ENCODE data around the gene GNAI3. TPM values are rescaled to one million over a fixed set of nuclear protein-coding genes. Genes with fewer than 3 reads are reported as not detected.

Gene GNAI3
- total RNA-seq, 2 experiments from 2014 or later: 5.1 to 5.4 TPM

DNA sequence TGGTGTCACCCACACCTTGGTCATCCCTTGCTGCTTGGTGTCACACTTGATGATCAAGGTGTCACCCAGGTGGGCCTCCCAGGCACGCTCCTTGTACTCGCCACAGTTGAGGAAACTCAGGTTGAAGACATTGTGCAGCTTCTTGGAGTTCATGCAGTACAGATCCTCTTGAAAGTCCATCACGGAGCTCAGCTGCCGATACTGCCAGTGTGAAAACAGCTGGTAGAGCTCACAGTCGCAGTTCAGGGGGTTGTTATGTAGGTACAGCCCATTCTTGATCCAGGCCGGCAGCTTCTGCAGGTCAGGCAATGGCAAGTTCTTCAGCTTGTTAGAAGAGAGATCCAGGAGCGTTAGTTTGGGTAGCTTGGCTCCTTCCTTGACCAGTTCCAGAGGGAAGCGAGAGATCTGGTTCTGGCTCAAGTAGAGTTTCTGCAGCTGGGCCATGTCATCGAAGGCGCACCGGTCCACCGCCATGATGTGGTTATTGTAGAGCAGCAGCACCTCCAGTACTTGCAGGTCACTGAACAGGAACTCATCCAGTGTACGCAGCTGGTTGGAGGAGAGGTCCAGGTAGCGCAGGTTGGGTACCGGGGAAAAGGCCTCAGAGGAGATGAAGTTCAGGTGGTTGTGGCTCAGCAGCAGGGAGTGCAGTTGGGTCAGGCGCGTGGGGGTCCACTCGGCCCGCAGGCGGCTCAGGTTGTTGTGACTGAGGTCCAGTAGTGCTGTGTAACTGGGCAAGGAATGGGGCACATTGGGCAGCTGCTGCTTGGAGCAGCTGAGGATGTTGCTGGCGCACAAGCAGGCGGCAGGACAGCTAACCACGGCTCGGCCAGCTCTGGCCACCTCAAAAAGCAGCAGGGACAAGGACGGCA lies 40.2 kb upstream of the GNAI3 start:
- H3K9me3 ChIP-seq (ENCODE audit: control insufficient read depth in 1 of 2, insufficient read depth in 1 of 2, low read length in 2 of 2): peaks cover 0 to 16% of the 10 kb centered on the region in 2 experiments
- no peaks in the 10 kb centered on the region for H3K9me3 Mint-ChIP-seq
- intact Hi-C loops (cut with DNase I, micrococcal nuclease): no loop called here
- peaks cover 62% of the 10 kb centered on the region for H3K36me3 Mint-ChIP-seq (ENCODE audit: low read depth)
- DNase-seq (no peak), ATAC-seq (ENCODE audit: poor library complexity) (no peak)
- H3K27ac ChIP-seq (ENCODE audit: low read depth in 1 of 2, low read length in 2 of 2): peak overlapping the region; percentile 22 to 54
- peak overlapping the region; percentile 77 for H3K4me3 ChIP-seq (ENCODE audit: low read length)
- TF ChIP-seq, protein P1, sequence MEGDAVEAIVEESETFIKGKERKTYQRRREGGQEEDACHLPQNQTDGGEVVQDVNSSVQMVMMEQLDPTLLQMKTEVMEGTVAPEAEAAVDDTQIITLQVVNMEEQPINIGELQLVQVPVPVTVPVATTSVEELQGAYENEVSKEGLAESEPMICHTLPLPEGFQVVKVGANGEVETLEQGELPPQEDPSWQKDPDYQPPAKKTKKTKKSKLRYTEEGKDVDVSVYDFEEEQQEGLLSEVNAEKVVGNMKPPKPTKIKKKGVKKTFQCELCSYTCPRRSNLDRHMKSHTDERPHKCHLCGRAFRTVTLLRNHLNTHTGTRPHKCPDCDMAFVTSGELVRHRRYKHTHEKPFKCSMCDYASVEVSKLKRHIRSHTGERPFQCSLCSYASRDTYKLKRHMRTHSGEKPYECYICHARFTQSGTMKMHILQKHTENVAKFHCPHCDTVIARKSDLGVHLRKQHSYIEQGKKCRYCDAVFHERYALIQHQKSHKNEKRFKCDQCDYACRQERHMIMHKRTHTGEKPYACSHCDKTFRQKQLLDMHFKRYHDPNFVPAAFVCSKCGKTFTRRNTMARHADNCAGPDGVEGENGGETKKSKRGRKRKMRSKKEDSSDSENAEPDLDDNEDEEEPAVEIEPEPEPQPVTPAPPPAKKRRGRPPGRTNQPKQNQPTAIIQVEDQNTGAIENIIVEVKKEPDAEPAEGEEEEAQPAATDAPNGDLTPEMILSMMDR (IDR thresholded peaks at IDR 0.05): no peak
- H3K4me3 Mint-ChIP-seq: peak overlapping the region; percentile 91
- ChIA-PET CTCF (interaction anchor here (1.2 to 24.2 kb wide), 3 partner anchors 9 to 23 kb away, joined by 3 to 474 read pairs (median 20); partner anchors contain the start of gene CYB561D1), POLR2A (interaction anchor here (1.3 to 22.6 kb wide), 4 partner anchors 10 to 41 kb away, joined by 4 to 318 read pairs (median 30); partner anchors contain the start of genes ATXN7L2 and GNAI3)
- H3K4me1 ChIP-seq (ENCODE audit: insufficient read depth, low read length): peaks cover 68% of the 10 kb centered on the region
- H3K27ac Mint-ChIP-seq: peak overlapping the region; percentile 94
- H3K36me3 ChIP-seq (ENCODE audit: insufficient read depth, low read length): peaks cover 9% of the 10 kb centered on the region
- peaks cover 77% of the 10 kb centered on the region for H3K4me1 Mint-ChIP-seq (ENCODE audit: low read depth)
- H3K27me3 ChIP-seq (ENCODE audit: control insufficient read depth in 1 of 2, insufficient read depth in 2 of 2, low read length in 2 of 2): no peaks in the 10 kb centered on the region
- no peaks in the 10 kb centered on the region for H3K27me3 Mint-ChIP-seq

DNA sequence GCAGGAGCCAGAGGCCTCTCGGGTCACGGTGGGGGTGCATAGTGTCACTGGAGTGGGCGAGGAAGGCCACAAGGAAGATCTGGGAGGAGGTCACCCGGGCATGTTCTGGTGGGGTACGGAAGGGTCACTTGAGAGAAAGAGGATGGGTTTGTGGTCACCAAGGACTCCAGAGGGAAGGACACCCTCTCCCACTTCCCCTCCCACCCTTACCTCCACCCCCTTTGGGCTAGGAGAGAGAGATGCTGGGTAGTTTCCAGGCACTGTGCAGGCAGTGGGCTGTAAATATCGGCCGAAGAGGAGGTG lies 39.6 kb upstream of the GNAI3 start:
- POLR2A ChIA-PET: interaction anchor here (1.3 to 22.6 kb wide), 7 partner anchors 10 to 84 kb away, joined by 3 to 318 read pairs (median 15); partner anchors contain the start of genes ATXN7L2, CYB561D1 and GNAI3
- no peaks in the 10 kb centered on the region for H3K27me3 Mint-ChIP-seq
- peaks cover 63% of the 10 kb centered on the region for H3K4me1 ChIP-seq (ENCODE audit: insufficient read depth, low read length)
- DNase-seq (no peak), ATAC-seq (ENCODE audit: poor library complexity) (no peak)
- intact Hi-C loops (cut with DNase I, micrococcal nuclease): no loop called here
- H3K4me1 Mint-ChIP-seq (ENCODE audit: low read depth): peaks cover 77% of the 10 kb centered on the region
- peaks cover 0 to 16% of the 10 kb centered on the region in 2 experiments for H3K9me3 ChIP-seq (ENCODE audit: control insufficient read depth in 1 of 2, insufficient read depth in 1 of 2, low read length in 2 of 2)
- CTCF ChIA-PET: interaction anchor here (1.9 to 24.2 kb wide), 4 partner anchors 10 to 22 kb away, joined by 5 to 474 read pairs (median 18); partner anchors contain the start of gene CYB561D1
- TF ChIP-seq, protein P1 (IDR thresholded peaks at IDR 0.05): no peak
- peaks cover 9% of the 10 kb centered on the region for H3K36me3 ChIP-seq (ENCODE audit: insufficient read depth, low read length)
- peak overlapping the region; percentile 29 to 54 for H3K27ac ChIP-seq (ENCODE audit: low read depth in 1 of 2, low read length in 2 of 2)
- peak overlapping the region; percentile 91 for H3K4me3 Mint-ChIP-seq
- H3K36me3 Mint-ChIP-seq (ENCODE audit: low read depth): peaks cover 61% of the 10 kb centered on the region
- peak overlapping the region; percentile 77 for H3K4me3 ChIP-seq (ENCODE audit: low read length)
- no peaks in the 10 kb centered on the region for H3K27me3 ChIP-seq (ENCODE audit: control insufficient read depth in 1 of 2, insufficient read depth in 2 of 2, low read length in 2 of 2)
- no peaks in the 10 kb centered on the region for H3K9me3 Mint-ChIP-seq
- H3K27ac Mint-ChIP-seq: peak overlapping the region; percentile 94

DNA sequence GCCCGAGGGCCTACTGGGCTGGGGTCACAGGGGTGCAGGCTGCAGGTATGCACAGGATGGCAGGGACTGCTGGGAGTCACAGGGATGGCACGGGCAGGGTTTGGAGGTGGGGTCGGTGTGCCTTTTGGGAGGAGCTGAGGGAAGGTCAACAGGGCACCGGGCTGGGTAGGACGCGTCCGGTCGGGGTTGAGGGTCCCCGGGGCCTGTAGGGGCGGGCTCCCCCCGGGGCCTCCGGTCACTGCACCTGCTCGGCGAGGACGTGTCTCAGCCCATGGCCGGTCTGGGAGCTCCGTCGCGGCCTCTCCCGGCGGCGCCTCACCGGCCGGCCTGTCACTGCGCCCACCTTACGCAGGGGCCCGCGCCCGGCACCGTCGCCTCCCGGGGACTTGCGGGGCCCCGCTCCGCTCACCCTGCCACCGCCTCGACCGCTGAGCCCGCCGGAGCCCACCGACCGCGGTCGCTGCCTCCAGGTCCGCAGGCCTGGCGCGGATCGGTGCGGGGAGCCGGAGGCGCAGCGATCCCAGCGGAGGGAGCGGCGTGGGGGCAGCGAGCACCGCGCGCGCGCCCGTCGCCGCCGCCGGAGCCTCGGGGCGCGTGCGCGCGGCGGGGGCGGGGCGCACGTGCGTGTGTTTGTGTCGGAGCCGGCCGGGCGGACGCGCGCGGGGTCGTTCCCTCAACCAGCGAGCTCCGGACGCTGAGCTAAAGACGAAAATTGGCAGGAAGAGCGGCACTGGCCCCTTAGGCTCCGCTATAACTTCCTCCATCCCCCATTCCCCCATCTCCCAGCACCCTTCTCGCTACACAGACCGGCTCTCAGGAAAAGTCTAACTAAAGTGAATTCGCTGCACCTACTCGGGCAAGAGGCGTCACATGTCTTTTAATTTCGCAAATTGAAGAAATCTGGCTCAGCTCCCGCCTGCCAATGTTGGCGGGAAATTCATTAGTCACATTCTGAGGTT lies 39.0 kb upstream of the GNAI3 start, which contains the start of gene AMIGO1:
AMIGO1 (minus strand) TSS at position 552 of the 959 bp plus-strand sequence. CDS start 815 bp downstream, outside the sequence.
- H3K4me1 Mint-ChIP-seq (ENCODE audit: low read depth): peaks cover 71% of the 10 kb centered on the region
- intact Hi-C loops (cut with DNase I, micrococcal nuclease): loop anchor here in 1 of 2 experiments (1.0 to 2.0 kb wide), 2 partner anchors 7 to 15 kb away; partner anchors contain the start of gene CYB561D1

More for the DNA sequence above, 39.0 kb upstream of the GNAI3 start, which contains the start of gene AMIGO1:
- ChIA-PET CTCF (interaction anchor here (1.9 to 24.2 kb wide), 4 partner anchors 10 to 22 kb away, joined by 5 to 474 read pairs (median 18); partner anchors contain the start of gene CYB561D1), POLR2A (interaction anchor here (0.7 to 22.6 kb wide), 12 partner anchors 7 to 525 kb away, joined by 3 to 318 read pairs (median 6); partner anchors contain the start of genes ATXN7L2, CELSR2, CYB561D1 and GNAI3)
- DNase-seq (peak; percentile 32 to 88 (median 64)), ATAC-seq (ENCODE audit: poor library complexity) (peak; percentile 74)
- Histone ChIP-seq H3K27me3 (ENCODE audit: control insufficient read depth in 1 of 2, insufficient read depth in 2 of 2, low read length in 2 of 2) (no peaks in the 10 kb centered on the region), H3K27ac (ENCODE audit: low read depth in 1 of 2, low read length in 2 of 2) (peak within 1 kb of the TSS; percentile 40 to 54), H3K4me1 (ENCODE audit: insufficient read depth, low read length) (peaks cover 57% of the 10 kb centered on the region), H3K4me3 (ENCODE audit: low read length) (peak within 1 kb of the TSS; percentile 77), H3K9me3 (ENCODE audit: control insufficient read depth in 1 of 2, insufficient read depth in 1 of 2, low read length in 2 of 2) (peaks cover 0 to 16% of the 10 kb centered on the region in 2 experiments), H3K36me3 (ENCODE audit: insufficient read depth, low read length) (peaks cover 9% of the 10 kb centered on the region)
- peak within 1 kb of the TSS; percentile 96 for H3K27ac Mint-ChIP-seq
- no peaks in the 10 kb centered on the region for H3K9me3 Mint-ChIP-seq
- TF ChIP-seq, protein P1 (IDR thresholded peaks at IDR 0.05): no peak
- no peaks in the 10 kb centered on the region for H3K27me3 Mint-ChIP-seq
- peak within 1 kb of the TSS; percentile 98 for H3K4me3 Mint-ChIP-seq
- peaks cover 56% of the 10 kb centered on the region for H3K36me3 Mint-ChIP-seq (ENCODE audit: low read depth)
